Bone marrow (tissue), 2 donors: ENCODE measurements around the gene DCTD.

Experiments
- DNase-seq, 2 donors: peaks; one replicate each; lab custom pipeline; 2025; lab: John Stamatoyannopoulos, UW

Gene DCTD

GRCh38 chr4:182871616-182872015 lies 45.6 kb downstream of the DCTD start:
- DNase-seq: no peak

- no peak for DNase-seq
These were observed 47.5 kb downstream of the DCTD start for GRCh38 chr4:182869697-182870096.

GRCh38 chr4:182866746-182867145 lies 50.4 kb downstream of the DCTD start:
- no peak for DNase-seq

GRCh38 chr4:182863501-182863900 lies 53.7 kb downstream of the DCTD start:
- DNase-seq: peak in 1 of 2 donors; percentile 2

GRCh38 chr4:182862921-182863320 lies 54.3 kb downstream of the DCTD start:
- no peak for DNase-seq

GRCh38 chr4:182862141-182862875 lies 54.9 kb downstream of the DCTD start:
- no peak for DNase-seq

GRCh38 chr4:182861346-182861745 lies 55.8 kb downstream of the DCTD start:
- no peak for DNase-seq

- no peak for DNase-seq
These were observed 57.5 kb downstream of the DCTD start for GRCh38 chr4:182859730-182860129.

GRCh38 chr4:182858711-182859110 lies 58.5 kb downstream of the DCTD start:
- DNase-seq: no peak

GRCh38 chr4:182856862-182857261 lies 60.3 kb downstream of the DCTD start:
- DNase-seq: no peak

- no peak for DNase-seq
These were observed 61.3 kb downstream of the DCTD start for GRCh38 chr4:182855877-182856276.

- DNase-seq: no peak
These were observed 61.9 kb downstream of the DCTD start for GRCh38 chr4:182855312-182855711.

GRCh38 chr4:182854466-182854865 lies 62.7 kb downstream of the DCTD start:
- no peak for DNase-seq

- DNase-seq: no peak
These were observed 63.4 kb downstream of the DCTD start for GRCh38 chr4:182853731-182854330.

GRCh38 chr4:182848685-182849084 lies 68.5 kb downstream of the DCTD start:
- DNase-seq: no peak

GRCh38 chr4:182847576-182848450 lies 69.4 kb downstream of the DCTD start:
- DNase-seq: no peak

- no peak for DNase-seq
These were observed 71.2 kb downstream of the DCTD start for GRCh38 chr4:182846036-182846435.

GRCh38 chr4:182845618-182846017 lies 71.6 kb downstream of the DCTD start:
- no peak for DNase-seq

- DNase-seq: no peak
These were observed 73.3 kb downstream of the DCTD start for GRCh38 chr4:182843808-182844325.

GRCh38 chr4:182842759-182843390 lies 74.3 kb downstream of the DCTD start:
- DNase-seq: no peak

- DNase-seq: no peak
These were observed 75.0 kb downstream of the DCTD start for GRCh38 chr4:182842104-182842600.

- no peak for DNase-seq
These were observed 77.1 kb downstream of the DCTD start for GRCh38 chr4:182840108-182840507.
